GM10266 (cell line): ENCODE measurements around the gene COTL1.
A peak's percentile ranks its signal among the peaks of the same experiment; 100 is the strongest.

ENCODE experiments used
- DNase-seq: peaks from one replicate; pipeline ENCODE4 v3.0.0; 2012; ENCODE audit errors: extremely low spot score
- CTCF ChIP-seq: IDR thresholded peaks from 2 replicates; pipeline ENCODE4 v1.5.1; 2012; ENCODE audit warnings: mild to moderate bottlenecking, low read depth; ENCODE audit not compliant: control insufficient read depth, insufficient read depth; ENCODE audit errors: missing control alignments

The COTL1 gene

GRCh38 chr16:84595052-84595481 is 22.8 kb downstream of the COTL1 start:
- DNase-seq: no peak
- TF ChIP-seq CTCF: no peak

- DNase-seq: no peak
- TF ChIP-seq CTCF: peak; percentile 18
These were observed 23.2 kb downstream of the COTL1 start for GRCh38 chr16:84594725-84595038.

GRCh38 chr16:84593825-84594724 is 23.8 kb downstream of the COTL1 start:
- DNase-seq: peak; percentile 79
- TF ChIP-seq CTCF: no peak

- no peak for TF ChIP-seq CTCF
- DNase-seq: no peak
These were observed 25.2 kb downstream of the COTL1 start for GRCh38 chr16:84592718-84593117.

GRCh38 chr16:84589975-84590719 is 27.7 kb downstream of the COTL1 start:
- DNase-seq: no peak
- TF ChIP-seq CTCF: no peak

- no peak for DNase-seq
- no peak for TF ChIP-seq CTCF
These were observed 28.9 kb downstream of the COTL1 start for GRCh38 chr16:84588991-84589390.

- peak; percentile 75 for DNase-seq
- TF ChIP-seq CTCF: no peak
These were observed 32.0 kb downstream of the COTL1 start for GRCh38 chr16:84585886-84586285.
